ENCODE results near the gene AP2A2. TPM values are rescaled to one million over a fixed set of nuclear protein-coding genes. Genes with fewer than 3 reads are reported as not detected.

The AP2A2 gene
- total and polyA plus RNA-seq, 10 donors: 32.7 to 321 (median 153) TPM

GRCh38 chr11:1008001-1008802, 82.5 kb downstream of the AP2A2 start:
- WGBS, 5 donors: 91 to 94% (median 92%) methylated on average over 15 to 38 of the region's 38 CpGs
- Histone ChIP-seq H3K4me1 (peaks cover 0 to 35% (median 22%) of the 10 kb centered on the region in 6 donors), H3K36me3 (peaks cover 0 to 100% (median 85%) of the 10 kb centered on the region in 6 donors), H3K27ac (no peak overlapping the region), H3K9me3 (no peaks in the 10 kb centered on the region), H3K4me3 (no peak overlapping the region), H3K27me3 (replicated peaks in 1 of 7) (no peaks in the 10 kb centered on the region)
- intact Hi-C loops (cut with DNase I; ENCODE audit: low total_unique reads): no loop called here
- DNase-seq: no peak
- no peak for TF ChIP-seq POLR2A (IDR thresholded peaks at IDR 0.05)
- peak in 2 of 3 donors; percentile 45 to 63 for TF ChIP-seq POLR2AphosphoS5 (IDR thresholded peaks at IDR 0.05)
- no peak for TF ChIP-seq CTCF (IDR thresholded peaks at IDR 0.05 in 8 of 11, conservative IDR thresholded peaks at IDR 0.05 in 3 of 11)

- no peaks in the 10 kb centered on the region for H3K9me3 ChIP-seq
- TF ChIP-seq POLR2A (IDR thresholded peaks at IDR 0.05) (no peak), POLR2AphosphoS5 (IDR thresholded peaks at IDR 0.05) (no peak), CTCF (IDR thresholded peaks at IDR 0.05 in 8 of 11, conservative IDR thresholded peaks at IDR 0.05 in 3 of 11) (no peak)
- intact Hi-C loops (cut with DNase I; ENCODE audit: low total_unique reads): no loop called here
- no peak for DNase-seq
- no peak overlapping the region for H3K27ac ChIP-seq
- no peaks in the 10 kb centered on the region for H3K27me3 ChIP-seq (replicated peaks in 1 of 7)
- H3K4me3 ChIP-seq: no peak overlapping the region
- WGBS, 5 donors: 86 to 95% (median 91%) methylated on average over 11 of the region's 11 CpGs
- H3K4me1 ChIP-seq: peaks cover 0 to 35% (median 22%) of the 10 kb centered on the region in 6 donors
- peaks cover 0 to 100% (median 82%) of the 10 kb centered on the region in 6 donors for H3K36me3 ChIP-seq
Measured at GRCh38 chr11:1008803-1009145, 83.1 kb downstream of the AP2A2 start.

GRCh38 chr11:1009371-1009770, 83.7 kb downstream of the AP2A2 start:
- Histone ChIP-seq H3K4me1 (peaks cover 0 to 35% (median 22%) of the 10 kb centered on the region in 6 donors), H3K9me3 (no peaks in the 10 kb centered on the region), H3K27ac (no peak overlapping the region), H3K36me3 (peaks cover 0 to 100% (median 78%) of the 10 kb centered on the region in 6 donors), H3K27me3 (replicated peaks in 1 of 7) (no peaks in the 10 kb centered on the region), H3K4me3 (no peak overlapping the region)
- TF ChIP-seq CTCF (IDR thresholded peaks at IDR 0.05 in 8 of 11, conservative IDR thresholded peaks at IDR 0.05 in 3 of 11) (no peak), POLR2AphosphoS5 (IDR thresholded peaks at IDR 0.05) (no peak), POLR2A (IDR thresholded peaks at IDR 0.05) (no peak)
- WGBS, 5 donors: 91 to 95% (median 93%) methylated on average over 32 to 33 of the region's 33 CpGs
- no peak for DNase-seq
- intact Hi-C loops (cut with DNase I; ENCODE audit: low total_unique reads): no loop called here

GRCh38 chr11:1009991-1010390, 84.3 kb downstream of the AP2A2 start:
- DNase-seq: no peak
- no peaks in the 10 kb centered on the region for H3K9me3 ChIP-seq
- no peaks in the 10 kb centered on the region for H3K27me3 ChIP-seq (replicated peaks in 1 of 7)
- H3K4me3 ChIP-seq: no peak overlapping the region
- 84 to 92% (median 90%) methylated on average over 12 to 17 of the region's 17 CpGs for WGBS, 5 donors
- H3K27ac ChIP-seq: peak overlapping the region in 1 of 8 donors; percentile 5
- intact Hi-C loops (cut with DNase I; ENCODE audit: low total_unique reads): no loop called here
- peaks cover 0 to 35% (median 22%) of the 10 kb centered on the region in 6 donors for H3K4me1 ChIP-seq
- peaks cover 0 to 100% (median 72%) of the 10 kb centered on the region in 6 donors for H3K36me3 ChIP-seq
- TF ChIP-seq POLR2A (IDR thresholded peaks at IDR 0.05) (no peak), POLR2AphosphoS5 (IDR thresholded peaks at IDR 0.05) (peak in 1 of 3 donors; percentile 50)
